ENCODE measurements around the gene NFIC.

The NFIC gene

GRCh38 chr19:3509566-3509989 is 143.2 kb downstream of the NFIC start:
- no peak for TF ChIP-seq CTCF (IDR thresholded peaks at IDR 0.05; ENCODE audit: insufficient read depth, low read length, missing control alignments)
- no peak overlapping the region for H3K4me3 ChIP-seq (ENCODE audit: low read depth, low read length)
- POLR2A ChIA-PET, result no interaction called here
- DNase-seq (ENCODE audit: low read depth, low spot score), result no peak
- CTCF ChIA-PET, result interaction anchor here (1.2 kb wide), 1 partner anchor 37 kb away, joined by 3 read pairs; no protein-coding TSS in a partner anchor

- ChIA-PET POLR2A (no interaction called here), CTCF (no interaction called here)
- DNase-seq (ENCODE audit: low read depth, low spot score), result no peak
- TF ChIP-seq CTCF (IDR thresholded peaks at IDR 0.05; ENCODE audit: insufficient read depth, low read length, missing control alignments), result no peak
- no peak overlapping the region for H3K4me3 ChIP-seq (ENCODE audit: low read depth, low read length)
Observed at GRCh38 chr19:3510727-3511126, 144.3 kb downstream of the NFIC start.

- no peak overlapping the region for H3K4me3 ChIP-seq (ENCODE audit: low read depth, low read length)
- ChIA-PET POLR2A (no interaction called here), CTCF (interaction anchor here (1.1 to 1.6 kb wide), 2 partner anchors 33 to 186 kb away, joined by 3 to 4 read pairs; no protein-coding TSS in a partner anchor)
- DNase-seq (ENCODE audit: low read depth, low spot score), result no peak
- TF ChIP-seq CTCF (IDR thresholded peaks at IDR 0.05; ENCODE audit: insufficient read depth, low read length, missing control alignments), result no peak
Observed at GRCh38 chr19:3511506-3512251, 145.3 kb downstream of the NFIC start.

- CTCF ChIA-PET, result interaction anchor here (0.9 to 1.6 kb wide), 2 partner anchors 10 to 32 kb away, joined by 3 to 4 read pairs; no protein-coding TSS in a partner anchor
Observed at GRCh38 chr19:3512562-3513228, 146.3 kb downstream of the NFIC start.

GRCh38 chr19:3513229-3514140 is 147.1 kb downstream of the NFIC start:
- no peak overlapping the region for H3K4me3 ChIP-seq (ENCODE audit: low read depth, low read length)
- POLR2A ChIA-PET, result no interaction called here
- DNase-seq (ENCODE audit: low read depth, low spot score), result no peak
- CTCF ChIA-PET, result interaction anchor here (0.9 to 1.6 kb wide), 2 partner anchors 11 to 32 kb away, joined by 3 to 4 read pairs; no protein-coding TSS in a partner anchor
- no peak for TF ChIP-seq CTCF (IDR thresholded peaks at IDR 0.05; ENCODE audit: insufficient read depth, low read length, missing control alignments)

More at GRCh38 chr19:3512562-3513228, 146.3 kb downstream of the NFIC start:
- no peak for DNase-seq (ENCODE audit: low read depth, low spot score)
- no peak for TF ChIP-seq CTCF (IDR thresholded peaks at IDR 0.05; ENCODE audit: insufficient read depth, low read length, missing control alignments)
- POLR2A ChIA-PET, result no interaction called here
- no peak overlapping the region for H3K4me3 ChIP-seq (ENCODE audit: low read depth, low read length)
